GM12872 (cell line): ENCODE results near the gene BAHCC1.

ENCODE experiments used
- CTCF ChIP-seq: IDR thresholded peaks from 3 replicates; pipeline ENCODE4 v1.5.1; 2011; ENCODE audit warnings: low read depth, mild to moderate bottlenecking, low read length, moderate library complexity; ENCODE audit not compliant: insufficient read depth

BAHCC1 gene

GRCh38 chr17:81443269-81443668 lies 48.0 kb downstream of the BAHCC1 start:
- no peak for TF ChIP-seq CTCF

GRCh38 chr17:81444610-81445339 lies 49.5 kb downstream of the BAHCC1 start:
- TF ChIP-seq CTCF, result no peak

GRCh38 chr17:81445642-81446503 lies 50.6 kb downstream of the BAHCC1 start:
- TF ChIP-seq CTCF, result peak; percentile 9; the same call in 1 of the 3 replicates

- TF ChIP-seq CTCF, result no peak
Measured at GRCh38 chr17:81447331-81447933, 52.2 kb downstream of the BAHCC1 start.

- TF ChIP-seq CTCF, result no peak
Measured at GRCh38 chr17:81448442-81448841, 53.2 kb downstream of the BAHCC1 start.

GRCh38 chr17:81448950-81449349 lies 53.7 kb downstream of the BAHCC1 start:
- no peak for TF ChIP-seq CTCF

- no peak for TF ChIP-seq CTCF
Measured at GRCh38 chr17:81449351-81449750, 54.1 kb downstream of the BAHCC1 start.
